H9 (cell line): ENCODE results near the gene LRRC10. TPM values are rescaled to one million over a fixed set of nuclear protein-coding genes. Genes with fewer than 3 reads are reported as not detected.

ENCODE experiments used
- DNase-seq: peaks from one replicate; pipeline ENCODE4 v3.0.0-alpha.2; 2017
- H2AFZ ChIP-seq: one replicate; pipeline ENCODE4 v1.6.1; 2013; ENCODE audit warnings: mild to moderate bottlenecking, low read length, control low read depth, moderate library complexity
- H2AK5ac ChIP-seq: 2 replicates; pipeline ENCODE4 v1.6.1; 2013; ENCODE audit warnings: low read length, control low read depth, mixed read lengths; ENCODE audit not compliant: insufficient read length
- H2BK120ac ChIP-seq: one replicate; pipeline ENCODE4 v1.6.1; 2013; ENCODE audit warnings: low read depth, mild to moderate bottlenecking, low read length, control low read depth, inconsistent platforms; ENCODE audit not compliant: poor library complexity, severe bottlenecking
- H2BK12ac ChIP-seq: 2 replicates; pipeline ENCODE4 v1.6.1; 2013; ENCODE audit warnings: low read length, control low read depth, mixed read lengths, low read depth; ENCODE audit not compliant: insufficient read length
- H2BK15ac ChIP-seq: 2 replicates; pipeline ENCODE4 v1.6.1; 2013; ENCODE audit warnings: low read depth, low read length, control low read depth
- H2BK20ac ChIP-seq: one replicate; pipeline ENCODE4 v1.6.1; 2013; ENCODE audit warnings: low read depth, mild to moderate bottlenecking, low read length, control low read depth, inconsistent platforms; ENCODE audit not compliant: poor library complexity, severe bottlenecking
- H2BK5ac ChIP-seq: 2 replicates; pipeline ENCODE4 v1.6.1; 2013; ENCODE audit warnings: low read length, control low read depth, mixed read lengths; ENCODE audit not compliant: insufficient read length
- H3K14ac ChIP-seq: 2 replicates; pipeline ENCODE4 v1.6.1; 2013; ENCODE audit warnings: low read length, control low read depth; ENCODE audit not compliant: insufficient read depth
- H3K18ac ChIP-seq: 2 replicates; pipeline ENCODE4 v1.6.1; 2013; ENCODE audit warnings: low read depth, mild to moderate bottlenecking, mixed read lengths, low read length, control low read depth; ENCODE audit not compliant: insufficient read length
- H3K23ac ChIP-seq: 2 replicates; pipeline ENCODE4 v1.6.1; 2013; ENCODE audit warnings: low read length, control low read depth, mixed read lengths, low read depth; ENCODE audit not compliant: insufficient read length
- H3K23me2 ChIP-seq: 2 replicates; pipeline ENCODE4 v1.6.1; 2013; ENCODE audit warnings: low read depth, mild to moderate bottlenecking, mixed read lengths, low read length, control low read depth; ENCODE audit not compliant: insufficient read length, poor library complexity, severe bottlenecking
- H3K27ac ChIP-seq: 2 replicates; pipeline ENCODE4 v1.5.1; 2013; ENCODE audit warnings: low read length, control low read depth, mixed read lengths, low read depth; ENCODE audit not compliant: insufficient read length
- H3K27me3 ChIP-seq: 2 replicates; pipeline ENCODE4 v1.6.1; 2013; ENCODE audit warnings: low read length, control low read depth, inconsistent platforms; ENCODE audit not compliant: insufficient read depth
- H3K4ac ChIP-seq: 2 replicates; pipeline ENCODE4 v1.6.1; 2013; ENCODE audit warnings: low read depth, mild to moderate bottlenecking, control low read depth, inconsistent platforms, low read length, moderate library complexity
- H3K4me1 ChIP-seq: 2 replicates; pipeline ENCODE4 v1.6.1; 2013; ENCODE audit warnings: low read length, control low read depth, inconsistent platforms; ENCODE audit not compliant: insufficient read depth
- H3K4me2 ChIP-seq: 2 replicates; pipeline ENCODE4 v1.6.1; 2013; ENCODE audit warnings: low read length, control low read depth, mixed read lengths; ENCODE audit not compliant: insufficient read length, insufficient read depth
- H3K56ac ChIP-seq: 2 replicates; pipeline ENCODE4 v1.6.1; 2013; ENCODE audit warnings: low read depth, mild to moderate bottlenecking, mixed read lengths, low read length, control low read depth; ENCODE audit not compliant: insufficient read length
- H3K79me1 ChIP-seq: 2 replicates; pipeline ENCODE4 v1.6.1; 2013; ENCODE audit warnings: low read depth, mild to moderate bottlenecking, moderate library complexity, low read length, control low read depth, inconsistent platforms; ENCODE audit not compliant: insufficient read depth, poor library complexity, severe bottlenecking
- H3K79me2 ChIP-seq: 2 replicates; pipeline ENCODE4 v1.6.1; 2013; ENCODE audit warnings: low read length, control low read depth, inconsistent platforms; ENCODE audit not compliant: insufficient read depth
- H3K9ac ChIP-seq: 2 replicates; pipeline ENCODE4 v1.6.1; 2013; ENCODE audit warnings: low read length, control low read depth, mixed read lengths; ENCODE audit not compliant: insufficient read length; ENCODE audit errors: extremely low read depth
- H3K9me3 ChIP-seq: one replicate; pipeline ENCODE4 v1.6.1; 2013; ENCODE audit warnings: low read depth, low read length, inconsistent platforms; ENCODE audit not compliant: control insufficient read depth
- H3T11ph ChIP-seq: one replicate; pipeline ENCODE4 v1.6.1; 2013; ENCODE audit warnings: mild to moderate bottlenecking, low read length, control low read depth, inconsistent platforms
- H4K20me1 ChIP-seq: one replicate; pipeline ENCODE4 v1.6.1; 2013; ENCODE audit not compliant: control insufficient read depth, insufficient read length, insufficient read depth
- H4K5ac ChIP-seq: 2 replicates; pipeline ENCODE4 v1.6.1; 2013; ENCODE audit warnings: low read depth, mild to moderate bottlenecking, mixed read lengths, low read length, control low read depth; ENCODE audit not compliant: insufficient read length
- H4K8ac ChIP-seq: replicated peaks from 2 replicates; pipeline ENCODE4 v1.6.1; 2013; ENCODE audit warnings: low read length, control low read depth, mixed read lengths, low read depth; ENCODE audit not compliant: insufficient read length
- H4K91ac ChIP-seq: 2 replicates; pipeline ENCODE4 v1.6.1; 2013; ENCODE audit warnings: low read depth, mild to moderate bottlenecking, moderate library complexity, mixed read lengths, low read length, control low read depth; ENCODE audit not compliant: insufficient read length
- H3K27ac Mint-ChIP-seq, 3 experiments: 2 replicates in 2 of 3; 3 replicates in 1 of 3; pipeline ENCODE4 v1.8.0; 2020 to 2021; ENCODE audit warnings: mixed read lengths in 3 of 3, mild to moderate bottlenecking in 1 of 3, moderate library complexity in 1 of 3
- H3K27me3 Mint-ChIP-seq: 2 replicates; pipeline ENCODE4 v1.8.0; 2021; ENCODE audit warnings: low read depth, mild to moderate bottlenecking, moderate library complexity, mixed read lengths
- H3K36me3 Mint-ChIP-seq, 3 experiments: 2 replicates in 2 of 3; 3 replicates in 1 of 3; pipeline ENCODE4 v1.8.0; 2020 to 2021; ENCODE audit warnings: low read depth in 3 of 3, mixed read lengths in 3 of 3; ENCODE audit not compliant: insufficient read depth in 1 of 3
- H3K4me1 Mint-ChIP-seq, 2 experiments: 2 replicates each; pipeline ENCODE4 v1.8.0; 2020; ENCODE audit warnings: mixed read lengths in 2 of 2
- H3K4me3 Mint-ChIP-seq, 2 experiments: 2 replicates in 1 of 2; 3 replicates in 1 of 2; pipeline ENCODE4 v1.8.0; 2020 to 2021; ENCODE audit warnings: mild to moderate bottlenecking in 2 of 2, mixed read lengths in 2 of 2, moderate library complexity in 1 of 2
- H3K9me3 Mint-ChIP-seq, 2 experiments: 2 replicates in 1 of 2; 3 replicates in 1 of 2; pipeline ENCODE4 v1.8.0; 2020; ENCODE audit warnings: mild to moderate bottlenecking in 2 of 2, mixed read lengths in 2 of 2, moderate library complexity in 1 of 2
- CTCF ChIP-seq: fragments of 200-600 bp; sonication (generic); conservative IDR thresholded peaks from 3 replicates; pipeline ENCODE4 v1.8.0; 2021; ENCODE audit warnings: antibody characterized with exemption, mild to moderate bottlenecking
- WGBS: extraction: QIAGEN DNeasy Blood & Tissue Kit; methylation state at CpG from one replicate; pipeline ENCODE4 v1.1.7; 2013; ENCODE audit warnings: missing lambda C conversion rate, low lambda C conversion rate, mixed read lengths; ENCODE audit not compliant: insufficient read length; ENCODE audit errors: extremely low coverage; 5-methylcytosine and 5-hydroxymethylcytosine counted together
- total RNA-seq: library from RNA; stranded (reverse); gene quantifications from 2 replicates; pipeline ENCODE4 v1.2.1, GENCODE V29; 2021

The LRRC10 gene
- total RNA-seq, 1 experiment from 2014 or later = not detected

DNA sequence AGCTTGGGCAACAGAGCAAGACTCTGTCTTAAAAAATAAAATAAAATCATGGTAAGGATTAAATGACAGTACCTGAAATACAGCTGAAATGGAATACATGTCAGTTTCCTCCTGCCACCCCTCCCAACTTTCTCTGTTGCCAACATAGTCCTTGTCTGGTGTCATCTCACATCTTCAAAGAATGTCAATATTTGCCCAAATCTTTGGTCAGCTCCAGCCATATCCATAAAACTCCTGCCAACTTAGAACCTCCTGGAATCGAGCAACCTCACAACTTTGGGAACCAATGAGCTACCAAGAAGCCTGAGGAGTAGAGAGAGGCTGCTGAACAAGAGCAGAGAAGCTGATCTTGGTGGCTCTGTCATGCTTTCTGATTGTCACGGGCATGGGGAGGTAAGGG lies 10.8 kb upstream of the LRRC10 start:
- H3K27me3 Mint-ChIP-seq = no peaks in the 10 kb centered on the region

More for the DNA sequence above, 10.8 kb upstream of the LRRC10 start:
- Mint-ChIP-seq H3K4me1 (no peaks in the 10 kb centered on the region), H3K27ac (no peak overlapping the region), H3K9me3 (no peaks in the 10 kb centered on the region), H3K36me3 (no peaks in the 10 kb centered on the region), H3K4me3 (no peak overlapping the region)
- Histone ChIP-seq H3K27me3 (no peaks in the 10 kb centered on the region), H3K18ac (no peak overlapping the region), H3K9me3 (no peaks in the 10 kb centered on the region), H2AFZ (no peak overlapping the region), H3K79me1 (no peaks in the 10 kb centered on the region), H3T11ph (no peak overlapping the region), H3K4ac (no peak overlapping the region), H3K56ac (no peak overlapping the region), H2AK5ac (no peak overlapping the region), H4K20me1 (no peaks in the 10 kb centered on the region), H3K23me2 (no peaks in the 10 kb centered on the region), H3K14ac (no peak overlapping the region), H3K27ac (no peak overlapping the region), H3K9ac (no peak overlapping the region), H3K4me2 (no peak overlapping the region), H4K91ac (no peak overlapping the region), H3K79me2 (no peaks in the 10 kb centered on the region), H4K5ac (no peak overlapping the region), H2BK5ac (no peak overlapping the region), H4K8ac (no peak overlapping the region), H2BK120ac (no peak overlapping the region), H3K23ac (no peak overlapping the region), H3K4me1 (no peaks in the 10 kb centered on the region), H2BK20ac (no peak overlapping the region), H2BK15ac (no peak overlapping the region), H2BK12ac (no peak overlapping the region)
- no CpG with 5 or more reads among the region's 2 CpGs for WGBS
- no peak for DNase-seq
- TF ChIP-seq CTCF = no peak
